AG04449 (cell line): ENCODE results near the gene RNU7-1.
A peak's percentile ranks its signal among the peaks of the same experiment; 100 is the strongest.

ENCODE experiments used
- CTCF ChIA-PET: fragments of 350-600 bp; formaldehyde crosslinking; extraction: SDS; loops from one replicate; lab custom pipeline; 2021; ENCODE audit warnings: antibody characterized with exemption; lab: Yijun Ruan, JAX
- POLR2A ChIA-PET: fragments of 400-600, 350-600 bp; formaldehyde crosslinking; extraction: SDS; loops from one replicate; lab custom pipeline; 2020; ENCODE audit warnings: antibody characterized with exemption, inconsistent platforms; lab: Yijun Ruan, JAX
- DNase-seq: peaks from one replicate; pipeline ENCODE4 v3.0.0-alpha.2; 2010; ENCODE audit warnings: low read depth, low spot score
- H3K4me3 ChIP-seq: 2 replicates; pipeline ENCODE4 v1.5.1; 2011; ENCODE audit warnings: low read depth, mild to moderate bottlenecking, control low read depth, low read length
- CTCF ChIP-seq: IDR thresholded peaks from one replicate; pipeline ENCODE4 v1.5.1; 2011; ENCODE audit warnings: mild to moderate bottlenecking, moderate library complexity, low read length, control low read depth, inconsistent platforms; ENCODE audit not compliant: insufficient read depth; ENCODE audit errors: missing control alignments

RNU7-1 gene

GRCh38 chr12:6935371-6936193, 8.0 kb upstream of the RNU7-1 start:
- H3K4me3 ChIP-seq = no peak overlapping the region
- DNase-seq = no peak
- ChIA-PET CTCF (interaction anchor here (1.1 to 10.1 kb wide), 7 partner anchors 8 to 66 kb away, joined by 3 to 134 read pairs (median 5); partner anchors contain the start of genes RNU7-1 and SPSB2), POLR2A (interaction anchor here (2.3 to 2.4 kb wide), 2 partner anchors 8 to 10 kb away, joined by 6 to 12 read pairs; partner anchors contain the start of genes C12orf57 and RNU7-1)
- no peak for TF ChIP-seq CTCF

GRCh38 chr12:6936194-6936635, 7.4 kb upstream of the RNU7-1 start:
- CTCF ChIA-PET = interaction anchor here (1.2 to 10.1 kb wide), 6 partner anchors 9 to 67 kb away, joined by 3 to 134 read pairs (median 7); partner anchors contain the start of gene SPSB2
- no peak for DNase-seq
- TF ChIP-seq CTCF = no peak
- POLR2A ChIA-PET = interaction anchor here (2.3 to 2.4 kb wide), 2 partner anchors 8 to 10 kb away, joined by 6 to 12 read pairs; partner anchors contain the start of genes C12orf57 and RNU7-1
- H3K4me3 ChIP-seq = no peak overlapping the region

- POLR2A ChIA-PET = interaction anchor here (1.1 to 2.6 kb wide), 4 partner anchors 8 to 68 kb away, joined by 6 to 18 read pairs (median 10); no protein-coding TSS in a partner anchor
- H3K4me3 ChIP-seq = peak overlapping the region; percentile 63
- no peak for DNase-seq
- TF ChIP-seq CTCF = no peak
- CTCF ChIA-PET = interaction anchor here (0.8 to 10.1 kb wide), 17 partner anchors 8 to 176 kb away, joined by 3 to 134 read pairs (median 5); partner anchors contain the start of gene SPSB2
Measured at GRCh38 chr12:6936636-6937480, 6.8 kb upstream of the RNU7-1 start.

GRCh38 chr12:6937481-6938352, 5.9 kb upstream of the RNU7-1 start:
- no peak for DNase-seq
- peak overlapping the region; percentile 63 for H3K4me3 ChIP-seq
- CTCF ChIA-PET = interaction anchor here (0.7 to 10.1 kb wide), 19 partner anchors 8 to 183 kb away, joined by 3 to 134 read pairs (median 4); partner anchors contain the start of gene SPSB2
- TF ChIP-seq CTCF = peak; percentile 96
- POLR2A ChIA-PET = interaction anchor here (0.6 to 2.6 kb wide), 8 partner anchors 9 to 218 kb away, joined by 3 to 18 read pairs (median 4); partner anchors contain the start of genes PHB2, SPSB2 and TPI1
